GM19438 (cell line): Measurements from ENCODE around the gene RBM6.
"Not testable (repeated sequence)": the region's sequence is repeated elsewhere in the genome, so short reads cannot be mapped to it uniquely, and the experiment has no call there.

Source experiments
- ATAC-seq: cut with Tn5 transposase; IDR thresholded peaks from one replicate; pipeline ENCODE4 v1.9.1; 2021; ENCODE audit warnings: low read depth; ENCODE audit not compliant: unreplicated experiment

RBM6 gene

GRCh38 chr3:50084951-50085350 lies 145.0 kb downstream of the RBM6 start:
- not testable (repeated sequence) for ATAC-seq

- ATAC-seq, result peak; percentile 99
These were observed 149.0 kb downstream of the RBM6 start, which contains the start of gene RBM5 for GRCh38 chr3:50088725-50089608. TSS of gene RBM5 (plus strand) at chr3:50088919. CDS start at chr3:50090435, 1,516 bp downstream.

GRCh38 chr3:50089609-50089945 lies 149.6 kb downstream of the RBM6 start:
- no peak for ATAC-seq

GRCh38 chr3:50090984-50091383 lies 151.0 kb downstream of the RBM6 start:
- ATAC-seq, result no peak

GRCh38 chr3:50095352-50095998 lies 155.5 kb downstream of the RBM6 start:
- ATAC-seq, result no peak

- no peak for ATAC-seq
These were observed 160.4 kb downstream of the RBM6 start for GRCh38 chr3:50100386-50100785.

- ATAC-seq, result no peak
These were observed 161.3 kb downstream of the RBM6 start for GRCh38 chr3:50100956-50101845.

GRCh38 chr3:50102558-50102957 lies 162.6 kb downstream of the RBM6 start:
- ATAC-seq, result no peak

GRCh38 chr3:50111757-50112156 lies 171.8 kb downstream of the RBM6 start:
- ATAC-seq, result no peak

GRCh38 chr3:50112462-50112861 lies 172.5 kb downstream of the RBM6 start:
- no peak for ATAC-seq

GRCh38 chr3:50117120-50117519 lies 177.2 kb downstream of the RBM6 start:
- no peak for ATAC-seq

- ATAC-seq, result no peak
These were observed 178.3 kb downstream of the RBM6 start for GRCh38 chr3:50118237-50118636.

- no peak for ATAC-seq
These were observed 179.8 kb downstream of the RBM6 start for GRCh38 chr3:50119786-50120185.

GRCh38 chr3:50120364-50121071 lies 180.6 kb downstream of the RBM6 start:
- ATAC-seq, result no peak

- ATAC-seq, result no peak
These were observed 181.4 kb downstream of the RBM6 start for GRCh38 chr3:50121072-50122032.

GRCh38 chr3:50122071-50122470 lies 182.1 kb downstream of the RBM6 start:
- no peak for ATAC-seq

- ATAC-seq, result no peak
These were observed 182.9 kb downstream of the RBM6 start for GRCh38 chr3:50122661-50123391.

GRCh38 chr3:50123394-50124051 lies 183.6 kb downstream of the RBM6 start:
- ATAC-seq, result no peak
